H9 (cell line): ENCODE results near the gene SPDYE4. TPM values are rescaled to one million over a fixed set of nuclear protein-coding genes. Genes with fewer than 3 reads are reported as not detected.

Experiments used
- DNase-seq: peaks from one replicate; pipeline ENCODE4 v3.0.0-alpha.2; 2017
- H2AFZ ChIP-seq: one replicate; pipeline ENCODE4 v1.6.1; 2013; ENCODE audit warnings: mild to moderate bottlenecking, low read length, control low read depth, moderate library complexity
- H2AK5ac ChIP-seq: 2 replicates; pipeline ENCODE4 v1.6.1; 2013; ENCODE audit warnings: low read length, control low read depth, mixed read lengths; ENCODE audit not compliant: insufficient read length
- H2BK120ac ChIP-seq: one replicate; pipeline ENCODE4 v1.6.1; 2013; ENCODE audit warnings: low read depth, mild to moderate bottlenecking, low read length, control low read depth, inconsistent platforms; ENCODE audit not compliant: poor library complexity, severe bottlenecking
- H2BK12ac ChIP-seq: 2 replicates; pipeline ENCODE4 v1.6.1; 2013; ENCODE audit warnings: low read length, control low read depth, mixed read lengths, low read depth; ENCODE audit not compliant: insufficient read length
- H2BK15ac ChIP-seq: 2 replicates; pipeline ENCODE4 v1.6.1; 2013; ENCODE audit warnings: low read depth, low read length, control low read depth
- H2BK20ac ChIP-seq: one replicate; pipeline ENCODE4 v1.6.1; 2013; ENCODE audit warnings: low read depth, mild to moderate bottlenecking, low read length, control low read depth, inconsistent platforms; ENCODE audit not compliant: poor library complexity, severe bottlenecking
- H2BK5ac ChIP-seq: 2 replicates; pipeline ENCODE4 v1.6.1; 2013; ENCODE audit warnings: low read length, control low read depth, mixed read lengths; ENCODE audit not compliant: insufficient read length
- H3K14ac ChIP-seq: 2 replicates; pipeline ENCODE4 v1.6.1; 2013; ENCODE audit warnings: low read length, control low read depth; ENCODE audit not compliant: insufficient read depth
- H3K18ac ChIP-seq: 2 replicates; pipeline ENCODE4 v1.6.1; 2013; ENCODE audit warnings: low read depth, mild to moderate bottlenecking, mixed read lengths, low read length, control low read depth; ENCODE audit not compliant: insufficient read length
- H3K23ac ChIP-seq: 2 replicates; pipeline ENCODE4 v1.6.1; 2013; ENCODE audit warnings: low read length, control low read depth, mixed read lengths, low read depth; ENCODE audit not compliant: insufficient read length
- H3K23me2 ChIP-seq: 2 replicates; pipeline ENCODE4 v1.6.1; 2013; ENCODE audit warnings: low read depth, mild to moderate bottlenecking, mixed read lengths, low read length, control low read depth; ENCODE audit not compliant: insufficient read length, poor library complexity, severe bottlenecking
- H3K27ac ChIP-seq: 2 replicates; pipeline ENCODE4 v1.5.1; 2013; ENCODE audit warnings: low read length, control low read depth, mixed read lengths, low read depth; ENCODE audit not compliant: insufficient read length
- H3K27me3 ChIP-seq: 2 replicates; pipeline ENCODE4 v1.6.1; 2013; ENCODE audit warnings: low read length, control low read depth, inconsistent platforms; ENCODE audit not compliant: insufficient read depth
- H3K4ac ChIP-seq: 2 replicates; pipeline ENCODE4 v1.6.1; 2013; ENCODE audit warnings: low read depth, mild to moderate bottlenecking, control low read depth, inconsistent platforms, low read length, moderate library complexity
- H3K4me1 ChIP-seq: 2 replicates; pipeline ENCODE4 v1.6.1; 2013; ENCODE audit warnings: low read length, control low read depth, inconsistent platforms; ENCODE audit not compliant: insufficient read depth
- H3K4me2 ChIP-seq: 2 replicates; pipeline ENCODE4 v1.6.1; 2013; ENCODE audit warnings: low read length, control low read depth, mixed read lengths; ENCODE audit not compliant: insufficient read length, insufficient read depth
- H3K56ac ChIP-seq: 2 replicates; pipeline ENCODE4 v1.6.1; 2013; ENCODE audit warnings: low read depth, mild to moderate bottlenecking, mixed read lengths, low read length, control low read depth; ENCODE audit not compliant: insufficient read length
- H3K79me1 ChIP-seq: 2 replicates; pipeline ENCODE4 v1.6.1; 2013; ENCODE audit warnings: low read depth, mild to moderate bottlenecking, moderate library complexity, low read length, control low read depth, inconsistent platforms; ENCODE audit not compliant: insufficient read depth, poor library complexity, severe bottlenecking
- H3K79me2 ChIP-seq: 2 replicates; pipeline ENCODE4 v1.6.1; 2013; ENCODE audit warnings: low read length, control low read depth, inconsistent platforms; ENCODE audit not compliant: insufficient read depth
- H3K9ac ChIP-seq: 2 replicates; pipeline ENCODE4 v1.6.1; 2013; ENCODE audit warnings: low read length, control low read depth, mixed read lengths; ENCODE audit not compliant: insufficient read length; ENCODE audit errors: extremely low read depth
- H3K9me3 ChIP-seq: one replicate; pipeline ENCODE4 v1.6.1; 2013; ENCODE audit warnings: low read depth, low read length, inconsistent platforms; ENCODE audit not compliant: control insufficient read depth
- H3T11ph ChIP-seq: one replicate; pipeline ENCODE4 v1.6.1; 2013; ENCODE audit warnings: mild to moderate bottlenecking, low read length, control low read depth, inconsistent platforms
- H4K20me1 ChIP-seq: one replicate; pipeline ENCODE4 v1.6.1; 2013; ENCODE audit not compliant: control insufficient read depth, insufficient read length, insufficient read depth
- H4K5ac ChIP-seq: 2 replicates; pipeline ENCODE4 v1.6.1; 2013; ENCODE audit warnings: low read depth, mild to moderate bottlenecking, mixed read lengths, low read length, control low read depth; ENCODE audit not compliant: insufficient read length
- H4K8ac ChIP-seq: replicated peaks from 2 replicates; pipeline ENCODE4 v1.6.1; 2013; ENCODE audit warnings: low read length, control low read depth, mixed read lengths, low read depth; ENCODE audit not compliant: insufficient read length
- H4K91ac ChIP-seq: 2 replicates; pipeline ENCODE4 v1.6.1; 2013; ENCODE audit warnings: low read depth, mild to moderate bottlenecking, moderate library complexity, mixed read lengths, low read length, control low read depth; ENCODE audit not compliant: insufficient read length
- H3K27ac Mint-ChIP-seq, 3 experiments: 2 replicates in 2 of 3; 3 replicates in 1 of 3; pipeline ENCODE4 v1.8.0; 2020 to 2021; ENCODE audit warnings: mixed read lengths in 3 of 3, mild to moderate bottlenecking in 1 of 3, moderate library complexity in 1 of 3
- H3K27me3 Mint-ChIP-seq: 2 replicates; pipeline ENCODE4 v1.8.0; 2021; ENCODE audit warnings: low read depth, mild to moderate bottlenecking, moderate library complexity, mixed read lengths
- H3K36me3 Mint-ChIP-seq, 3 experiments: 2 replicates in 2 of 3; 3 replicates in 1 of 3; pipeline ENCODE4 v1.8.0; 2020 to 2021; ENCODE audit warnings: low read depth in 3 of 3, mixed read lengths in 3 of 3; ENCODE audit not compliant: insufficient read depth in 1 of 3
- H3K4me1 Mint-ChIP-seq, 2 experiments: 2 replicates each; pipeline ENCODE4 v1.8.0; 2020; ENCODE audit warnings: mixed read lengths in 2 of 2
- H3K4me3 Mint-ChIP-seq, 2 experiments: 2 replicates in 1 of 2; 3 replicates in 1 of 2; pipeline ENCODE4 v1.8.0; 2020 to 2021; ENCODE audit warnings: mild to moderate bottlenecking in 2 of 2, mixed read lengths in 2 of 2, moderate library complexity in 1 of 2
- H3K9me3 Mint-ChIP-seq, 2 experiments: 2 replicates in 1 of 2; 3 replicates in 1 of 2; pipeline ENCODE4 v1.8.0; 2020; ENCODE audit warnings: mild to moderate bottlenecking in 2 of 2, mixed read lengths in 2 of 2, moderate library complexity in 1 of 2
- WGBS: extraction: QIAGEN DNeasy Blood & Tissue Kit; methylation state at CpG from one replicate; pipeline ENCODE4 v1.1.7; 2013; ENCODE audit warnings: missing lambda C conversion rate, low lambda C conversion rate, mixed read lengths; ENCODE audit not compliant: insufficient read length; ENCODE audit errors: extremely low coverage; 5-methylcytosine and 5-hydroxymethylcytosine counted together
- total RNA-seq: library from RNA; stranded (reverse); gene quantifications from 2 replicates; pipeline ENCODE4 v1.2.1, GENCODE V29; 2021
- TF ChIP-seq, protein P1 (sequence below): fragments of 200-600 bp; sonication (generic); conservative IDR thresholded peaks from 3 replicates; pipeline ENCODE4 v1.8.0; 2021; ENCODE audit warnings: antibody characterized with exemption, mild to moderate bottlenecking

The SPDYE4 gene
- total RNA-seq, 1 experiment from 2014 or later, result not detected

DNA sequence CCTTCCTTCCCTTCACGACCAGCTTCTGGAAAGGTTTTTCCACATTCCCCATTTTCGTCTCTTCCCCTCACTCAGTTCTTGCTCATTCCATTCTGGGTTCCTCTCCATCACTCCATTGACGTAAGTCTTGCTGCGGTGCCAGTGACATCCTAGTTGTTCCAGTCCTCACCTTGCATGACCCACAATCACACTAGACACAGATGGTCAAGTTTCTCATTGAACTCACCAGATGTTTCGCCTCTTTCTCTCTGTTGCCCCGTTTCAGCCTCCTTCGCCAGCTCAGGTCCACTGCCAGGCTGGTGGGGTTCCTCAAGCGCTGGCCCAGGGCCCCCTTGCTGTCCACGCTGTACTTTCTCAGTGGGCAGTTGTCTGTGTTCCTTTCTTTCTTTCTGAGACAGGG is 57.1 kb downstream of the SPDYE4 start:
- TF ChIP-seq, protein P1, sequence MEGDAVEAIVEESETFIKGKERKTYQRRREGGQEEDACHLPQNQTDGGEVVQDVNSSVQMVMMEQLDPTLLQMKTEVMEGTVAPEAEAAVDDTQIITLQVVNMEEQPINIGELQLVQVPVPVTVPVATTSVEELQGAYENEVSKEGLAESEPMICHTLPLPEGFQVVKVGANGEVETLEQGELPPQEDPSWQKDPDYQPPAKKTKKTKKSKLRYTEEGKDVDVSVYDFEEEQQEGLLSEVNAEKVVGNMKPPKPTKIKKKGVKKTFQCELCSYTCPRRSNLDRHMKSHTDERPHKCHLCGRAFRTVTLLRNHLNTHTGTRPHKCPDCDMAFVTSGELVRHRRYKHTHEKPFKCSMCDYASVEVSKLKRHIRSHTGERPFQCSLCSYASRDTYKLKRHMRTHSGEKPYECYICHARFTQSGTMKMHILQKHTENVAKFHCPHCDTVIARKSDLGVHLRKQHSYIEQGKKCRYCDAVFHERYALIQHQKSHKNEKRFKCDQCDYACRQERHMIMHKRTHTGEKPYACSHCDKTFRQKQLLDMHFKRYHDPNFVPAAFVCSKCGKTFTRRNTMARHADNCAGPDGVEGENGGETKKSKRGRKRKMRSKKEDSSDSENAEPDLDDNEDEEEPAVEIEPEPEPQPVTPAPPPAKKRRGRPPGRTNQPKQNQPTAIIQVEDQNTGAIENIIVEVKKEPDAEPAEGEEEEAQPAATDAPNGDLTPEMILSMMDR, result no peak
- H2BK5ac ChIP-seq, result no peak overlapping the region
- H3K23ac ChIP-seq, result no peak overlapping the region
- Mint-ChIP-seq H3K4me3 (no peak overlapping the region), H3K27me3 (peaks cover 22% of the 10 kb centered on the region), H3K36me3 (peaks cover 0 to 5% (median 0%) of the 10 kb centered on the region in 3 experiments; a peak in 3 of 7 replicates), H3K27ac (no peak overlapping the region), H3K9me3 (peaks cover 8 to 9% of the 10 kb centered on the region in 2 experiments), H3K4me1 (peaks cover 24 to 28% of the 10 kb centered on the region in 2 experiments)
- no peak overlapping the region for H3K9ac ChIP-seq
- no peak overlapping the region for H4K91ac ChIP-seq
- H3K27me3 ChIP-seq, result no peaks in the 10 kb centered on the region
- no peak overlapping the region for H3K4ac ChIP-seq
- H3K14ac ChIP-seq, result no peak overlapping the region
- no peaks in the 10 kb centered on the region for H3K79me2 ChIP-seq
- H3K79me1 ChIP-seq, result no peaks in the 10 kb centered on the region
- no peak overlapping the region for H2BK120ac ChIP-seq
- H4K8ac ChIP-seq, result no peak overlapping the region
- no peak overlapping the region for H2BK12ac ChIP-seq
- H3K56ac ChIP-seq, result no peak overlapping the region
- no CpG with 5 or more reads among the region's 9 CpGs for WGBS
- H3K9me3 ChIP-seq, result peaks cover 6% of the 10 kb centered on the region
- H3K18ac ChIP-seq, result no peak overlapping the region
- H2AFZ ChIP-seq, result no peak overlapping the region
- H2BK20ac ChIP-seq, result no peak overlapping the region
- no peak overlapping the region for H3K4me2 ChIP-seq
- no peak overlapping the region for H3T11ph ChIP-seq
- H2AK5ac ChIP-seq, result no peak overlapping the region
- H2BK15ac ChIP-seq, result no peak overlapping the region
- H3K27ac ChIP-seq, result no peak overlapping the region
- H4K20me1 ChIP-seq, result no peaks in the 10 kb centered on the region
- H4K5ac ChIP-seq, result no peak overlapping the region
- peaks cover 15% of the 10 kb centered on the region; the same call in 1 of the 2 replicates for H3K4me1 ChIP-seq
- no peak for DNase-seq
- peaks cover 3% of the 10 kb centered on the region for H3K23me2 ChIP-seq

Other genes with a start within 250 kb of the SPDYE4 start
- 251 and 256 TPM in 2 replicates for gene MYH10, start 127.8 kb downstream of the SPDYE4 start, total RNA-seq
- gene CCDC42, start 13.7 kb downstream of the SPDYE4 start, total RNA-seq, result not detected in 2 replicates
- 2.1 TPM in 2 replicates for gene MFSD6L, start 40.8 kb upstream of the SPDYE4 start, total RNA-seq
- gene PIK3R6, start 109.1 kb upstream of the SPDYE4 start, total RNA-seq, result 0.15 TPM in 1 of 2 replicates, not detected in the other
- gene PIK3R5, start 207.2 kb upstream of the SPDYE4 start, total RNA-seq, result 1.4 and 1.7 TPM in 2 replicates